OCI-LY7 (cell line): Measurements from ENCODE around the gene TTC33.

ENCODE experiments used
- EZH2phosphoT487 ChIP-seq: fragments of 200-600 bp; sonication (generic); IDR thresholded peaks from 2 replicates; pipeline ENCODE4 v1.6.1; 2018; ENCODE audit warnings: low read depth, borderline replicate concordance, mild to moderate bottlenecking, mixed run types, antibody characterized with exemption, low read length, moderate library complexity, mixed read lengths
- TF ChIP-seq, protein P1 (sequence below): fragments of 200-600 bp; sonication (generic); conservative IDR thresholded peaks from 2 replicates; pipeline ENCODE4 v1.5.1; 2014; ENCODE audit warnings: mild to moderate bottlenecking, antibody characterized with exemption, low read length, moderate library complexity, mixed read lengths

DNA sequence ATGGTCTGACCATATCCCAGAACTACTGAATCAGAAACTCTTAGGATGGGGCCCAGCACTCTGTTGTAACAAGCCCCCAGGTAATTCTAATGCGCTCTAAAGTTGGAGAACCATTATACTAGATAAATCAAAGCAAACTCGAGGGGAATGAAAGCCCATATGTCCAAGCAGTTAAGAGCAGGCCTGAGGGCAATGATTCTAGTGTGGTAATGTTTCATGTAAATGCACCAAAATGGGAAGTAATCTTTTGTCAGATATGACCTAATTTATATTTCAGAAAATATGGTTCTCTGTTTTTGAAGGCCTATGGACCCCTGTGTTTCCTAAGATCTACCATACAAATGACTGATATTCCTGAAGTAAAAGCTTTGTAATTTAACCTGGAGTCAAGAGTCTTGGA lies 184.0 kb downstream of the TTC33 start:
- TF ChIP-seq, protein P1, sequence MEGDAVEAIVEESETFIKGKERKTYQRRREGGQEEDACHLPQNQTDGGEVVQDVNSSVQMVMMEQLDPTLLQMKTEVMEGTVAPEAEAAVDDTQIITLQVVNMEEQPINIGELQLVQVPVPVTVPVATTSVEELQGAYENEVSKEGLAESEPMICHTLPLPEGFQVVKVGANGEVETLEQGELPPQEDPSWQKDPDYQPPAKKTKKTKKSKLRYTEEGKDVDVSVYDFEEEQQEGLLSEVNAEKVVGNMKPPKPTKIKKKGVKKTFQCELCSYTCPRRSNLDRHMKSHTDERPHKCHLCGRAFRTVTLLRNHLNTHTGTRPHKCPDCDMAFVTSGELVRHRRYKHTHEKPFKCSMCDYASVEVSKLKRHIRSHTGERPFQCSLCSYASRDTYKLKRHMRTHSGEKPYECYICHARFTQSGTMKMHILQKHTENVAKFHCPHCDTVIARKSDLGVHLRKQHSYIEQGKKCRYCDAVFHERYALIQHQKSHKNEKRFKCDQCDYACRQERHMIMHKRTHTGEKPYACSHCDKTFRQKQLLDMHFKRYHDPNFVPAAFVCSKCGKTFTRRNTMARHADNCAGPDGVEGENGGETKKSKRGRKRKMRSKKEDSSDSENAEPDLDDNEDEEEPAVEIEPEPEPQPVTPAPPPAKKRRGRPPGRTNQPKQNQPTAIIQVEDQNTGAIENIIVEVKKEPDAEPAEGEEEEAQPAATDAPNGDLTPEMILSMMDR, result no peak
- TF ChIP-seq EZH2phosphoT487, result no peak
